AG10803 (cell line): ENCODE data around the gene FYN.
"Not testable (repeated sequence)": the region's sequence is repeated elsewhere in the genome, so short reads cannot be mapped to it uniquely, and the experiment has no call there.

Source experiments
- DNase-seq: peaks from one replicate; pipeline ENCODE4 v3.0.0; 2010; ENCODE audit warnings: low read depth
- H3K4me3 ChIP-seq: 2 replicates; pipeline ENCODE4 v1.5.1; 2011; ENCODE audit warnings: mild to moderate bottlenecking, low read length, control low read depth
- TF ChIP-seq, protein P1 (sequence below): conservative IDR thresholded peaks from 2 replicates; pipeline ENCODE4 v1.5.1; 2011; ENCODE audit warnings: mild to moderate bottlenecking, low read length, control low read depth, inconsistent platforms

Gene FYN

GRCh38 chr6:111685058-111685457, 188.2 kb downstream of the FYN start:
- no peak overlapping the region for H3K4me3 ChIP-seq
- TF ChIP-seq, protein P1, sequence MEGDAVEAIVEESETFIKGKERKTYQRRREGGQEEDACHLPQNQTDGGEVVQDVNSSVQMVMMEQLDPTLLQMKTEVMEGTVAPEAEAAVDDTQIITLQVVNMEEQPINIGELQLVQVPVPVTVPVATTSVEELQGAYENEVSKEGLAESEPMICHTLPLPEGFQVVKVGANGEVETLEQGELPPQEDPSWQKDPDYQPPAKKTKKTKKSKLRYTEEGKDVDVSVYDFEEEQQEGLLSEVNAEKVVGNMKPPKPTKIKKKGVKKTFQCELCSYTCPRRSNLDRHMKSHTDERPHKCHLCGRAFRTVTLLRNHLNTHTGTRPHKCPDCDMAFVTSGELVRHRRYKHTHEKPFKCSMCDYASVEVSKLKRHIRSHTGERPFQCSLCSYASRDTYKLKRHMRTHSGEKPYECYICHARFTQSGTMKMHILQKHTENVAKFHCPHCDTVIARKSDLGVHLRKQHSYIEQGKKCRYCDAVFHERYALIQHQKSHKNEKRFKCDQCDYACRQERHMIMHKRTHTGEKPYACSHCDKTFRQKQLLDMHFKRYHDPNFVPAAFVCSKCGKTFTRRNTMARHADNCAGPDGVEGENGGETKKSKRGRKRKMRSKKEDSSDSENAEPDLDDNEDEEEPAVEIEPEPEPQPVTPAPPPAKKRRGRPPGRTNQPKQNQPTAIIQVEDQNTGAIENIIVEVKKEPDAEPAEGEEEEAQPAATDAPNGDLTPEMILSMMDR, result no peak

DNA sequence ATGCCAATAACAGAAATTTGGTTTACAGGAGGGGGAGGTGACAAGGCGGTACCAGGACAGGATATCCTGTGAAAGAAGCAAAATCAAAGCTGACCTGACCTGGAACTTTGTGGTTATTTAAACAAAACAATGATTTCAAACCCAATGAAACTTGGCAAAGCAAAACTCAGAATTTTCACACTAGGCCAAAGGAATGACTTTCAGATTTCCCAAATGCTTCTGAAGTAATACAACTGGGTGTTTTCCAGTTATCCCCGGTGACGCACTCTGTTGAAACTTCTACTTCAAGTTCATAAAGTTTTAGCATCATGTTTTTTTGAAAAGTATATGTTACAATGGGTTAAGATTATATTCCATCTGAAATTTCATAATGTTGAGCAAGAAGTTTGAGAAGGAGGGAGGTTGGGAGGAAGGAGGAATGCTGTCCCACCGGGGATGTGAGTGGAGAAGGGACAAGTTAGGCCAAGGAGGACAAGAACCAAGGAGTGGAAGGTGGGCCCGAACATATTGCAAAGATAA, 189.4 kb downstream of the FYN start:
- peak; percentile 97 for DNase-seq
- no peak overlapping the region for H3K4me3 ChIP-seq
- TF ChIP-seq, protein P1, result no peak

More at GRCh38 chr6:111685058-111685457, 188.2 kb downstream of the FYN start:
- DNase-seq, result no peak

- TF ChIP-seq, protein P1, result no peak
- H3K4me3 ChIP-seq, result no peak overlapping the region
- no peak for DNase-seq
Measured at GRCh38 chr6:111683157-111683556, 190.1 kb downstream of the FYN start.

GRCh38 chr6:111681860-111682259, 191.4 kb downstream of the FYN start:
- TF ChIP-seq, protein P1, result no peak
- H3K4me3 ChIP-seq, result no peak overlapping the region
- DNase-seq, result no peak

- H3K4me3 ChIP-seq, DNase-seq: not testable (repeated sequence)
Measured at GRCh38 chr6:111680811-111681609, 192.2 kb downstream of the FYN start.

GRCh38 chr6:111680015-111680712, 193.1 kb downstream of the FYN start:
- no peak overlapping the region for H3K4me3 ChIP-seq
- no peak for DNase-seq
- TF ChIP-seq, protein P1, result no peak

DNA sequence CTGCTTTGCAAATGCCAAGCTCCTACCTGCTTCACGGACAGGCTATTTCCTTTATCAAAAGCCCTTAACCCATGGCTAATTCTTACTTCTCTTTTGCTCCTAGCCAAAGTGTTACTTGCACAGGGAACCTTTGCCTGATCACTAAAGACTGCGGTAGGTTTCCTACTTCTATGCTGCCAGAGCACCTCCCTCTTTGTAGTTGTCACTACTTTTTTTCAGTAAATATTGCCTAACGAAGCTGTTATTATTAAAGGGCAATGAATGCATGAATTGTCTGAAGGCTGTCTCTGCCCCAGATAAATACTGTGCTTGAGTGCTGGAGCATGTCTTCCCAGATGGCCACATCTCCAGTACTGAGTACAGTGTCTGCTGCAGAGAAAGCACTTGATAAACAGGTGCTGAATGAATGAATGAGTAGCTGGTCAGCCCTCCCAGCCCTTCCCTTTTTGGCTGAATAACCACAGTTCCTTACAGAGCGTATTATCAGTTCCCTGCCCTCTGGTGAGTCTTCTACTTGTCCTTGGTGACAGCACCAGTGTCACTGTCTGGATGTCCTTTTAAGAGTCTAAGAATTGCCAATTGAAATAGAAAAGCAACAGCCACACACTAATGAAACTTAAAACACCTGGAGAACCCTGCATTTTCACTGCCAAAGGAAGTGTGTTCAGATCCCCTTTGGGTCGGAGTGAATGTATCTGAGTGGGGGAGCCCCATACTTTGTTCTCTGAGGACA, 194.0 kb downstream of the FYN start:
- TF ChIP-seq, protein P1, result no peak
- no peak for DNase-seq
- no peak overlapping the region for H3K4me3 ChIP-seq
